HepG2 (cell line): ENCODE data around the gene SPTBN4. TPM values are rescaled to one million over a fixed set of nuclear protein-coding genes. Genes with fewer than 3 reads are reported as not detected.

Experiments used
- ATAC-seq: fragments of 200-7000 bp; cut with Tn5 transposase; 3 replicates; pipeline ENCODE4 v1.9.1; 2020; ENCODE audit warnings: mild to moderate bottlenecking, moderate library complexity
- BruUV-seq: library from RNA; stranded (reverse); fragments of 400-500 nt; replicated peaks from 2 replicates; lab custom pipeline; 2021; lab: Mats Ljungman, UMichigan
- CTCF ChIA-PET: fragments of 300-600 bp; formaldehyde crosslinking; extraction: SDS; loops from one replicate; lab custom pipeline; 2021; ENCODE audit warnings: low total read pairs, inconsistent platforms, low intra/inter-chr PET ratio; lab: Yijun Ruan, JAX
- POLR2A ChIA-PET: fragments of 350-600 bp; sonication (Branson Sonifier 250); formaldehyde crosslinking; loops from one replicate; lab custom pipeline; 2020; ENCODE audit warnings: antibody characterized with exemption, inconsistent platforms; lab: Yijun Ruan, JAX
- DNase-seq: peaks from one replicate; pipeline ENCODE4 v3.0.0-alpha.2; 2015; ENCODE audit warnings: low spot score
- FAIRE-seq: peaks from 3 replicates; lab custom pipeline; 2011; peaks lifted over from hg19 to GRCh38; lab: Jason Lieb, UNC
- H2AFZ ChIP-seq: one replicate; pipeline ENCODE4 v1.6.1; 2011; ENCODE audit warnings: low read length, inconsistent platforms
- H3K27ac ChIP-seq: fragments of 300-600 bp; 3 replicates; pipeline ENCODE4 v1.8.0; 2011; ENCODE audit warnings: mixed run types, mild to moderate bottlenecking, mixed read lengths, low read length, inconsistent platforms; ENCODE audit not compliant: insufficient read depth; ENCODE audit errors: extremely low read length
- H3K27me3 ChIP-seq, 2 experiments: fragments of 200-600 bp in 1 of 2; 2 replicates in 1 of 2; 3 replicates in 1 of 2; pipeline versions ENCODE4 v1.6.0 to v1.8.0; 2011; ENCODE audit warnings: low read length in 2 of 2, mild to moderate bottlenecking in 2 of 2, moderate library complexity in 2 of 2, inconsistent platforms in 1 of 2; ENCODE audit not compliant: insufficient read depth in 2 of 2, control insufficient read depth in 1 of 2
- H3K36me3 ChIP-seq, 2 experiments: fragments of 200-600 bp in 1 of 2; replicated peaks in 1 of 2; 2 replicates in 1 of 2; 3 replicates in 1 of 2; pipeline versions ENCODE4 v1.5.1 to v1.8.0; 2011; ENCODE audit warnings: low read length in 2 of 2, inconsistent platforms in 1 of 2; ENCODE audit not compliant: insufficient read depth in 2 of 2, control insufficient read depth in 1 of 2
- H3K4me1 ChIP-seq: 2 replicates; pipeline ENCODE4 v1.5.1; 2012; ENCODE audit warnings: low read length, inconsistent platforms; ENCODE audit not compliant: insufficient read depth
- H3K4me2 ChIP-seq: 2 replicates; pipeline ENCODE4 v1.6.0; 2011; ENCODE audit warnings: low read depth, low read length, inconsistent platforms
- H3K4me3 ChIP-seq, 3 experiments: fragments of 200-600 bp in 1 of 3; sonication (generic), shearing (Covaris generic) in 1 of 3; replicated peaks in 1 of 3; 2 replicates each; pipeline ENCODE4 v1.5.1; 2011 to 2016; ENCODE audit warnings: low read length in 3 of 3, inconsistent platforms in 2 of 3, low read depth in 2 of 3, mild to moderate bottlenecking in 2 of 3, control low read depth in 1 of 3, mixed read lengths in 1 of 3; ENCODE audit not compliant: insufficient read depth in 1 of 3
- H3K79me2 ChIP-seq: one replicate; pipeline ENCODE4 v1.6.1; 2011; ENCODE audit warnings: low read length, inconsistent platforms; ENCODE audit not compliant: insufficient read depth
- H3K9ac ChIP-seq: 2 replicates; pipeline ENCODE4 v1.6.0; 2011; ENCODE audit warnings: mild to moderate bottlenecking, low read depth, low read length, inconsistent platforms; ENCODE audit not compliant: insufficient read depth
- H3K9me3 ChIP-seq: 2 replicates; pipeline ENCODE4 v1.5.1; 2012; ENCODE audit warnings: mild to moderate bottlenecking, low read length
- H4K20me1 ChIP-seq: 2 replicates; pipeline ENCODE4 v1.6.0; 2011; ENCODE audit warnings: inconsistent platforms, mild to moderate bottlenecking, low read length, moderate library complexity; ENCODE audit not compliant: insufficient read depth
- DRAP1 ChIP-seq: IDR thresholded peaks from 2 replicates; pipeline ENCODE4 v1.6.1; 2016; ENCODE audit warnings: missing genetic modification reagents, missing compliant biosample characterization
- IKZF4 ChIP-seq: sonication (generic); formaldehyde crosslinking; IDR thresholded peaks from 2 replicates; pipeline ENCODE4 v1.5.1; 2020; ENCODE audit warnings: borderline replicate concordance, mild to moderate bottlenecking, low read depth, missing genetic modification reagents; ENCODE audit errors: not compliant biosample characterization
- NCOR1 ChIP-seq: fragments of 200-600 bp; sonication (generic); IDR thresholded peaks from 2 replicates; pipeline ENCODE4 v1.7.0; 2017; ENCODE audit warnings: antibody characterized with exemption, low read length, borderline replicate concordance
- PBX2 ChIP-seq: IDR thresholded peaks from 2 replicates; pipeline ENCODE4 v1.6.1; 2016; ENCODE audit warnings: control low read depth
- RFX3 ChIP-seq: IDR thresholded peaks from 2 replicates; pipeline ENCODE4 v1.6.1; 2016; ENCODE audit warnings: missing biosample characterization, missing genetic modification reagents
- SIN3B ChIP-seq: fragments of 150-350 bp; IDR thresholded peaks from 2 replicates; pipeline ENCODE4 v1.6.1; 2014; ENCODE audit warnings: low read length
- THAP11 ChIP-seq: IDR thresholded peaks from 2 replicates; pipeline ENCODE4 v1.6.1; 2016; ENCODE audit warnings: missing biosample characterization, missing genetic modification reagents
- THAP8 ChIP-seq: sonication (generic); formaldehyde crosslinking; IDR thresholded peaks from 2 replicates; pipeline ENCODE4 v1.5.1; 2020; ENCODE audit warnings: missing genetic modification reagents, mild to moderate bottlenecking, borderline replicate concordance
- ZEB1 ChIP-seq: IDR thresholded peaks from 2 replicates; pipeline ENCODE4 v1.6.1; 2012; ENCODE audit warnings: mild to moderate bottlenecking, low read depth, inconsistent platforms; ENCODE audit not compliant: insufficient replicate concordance
- ZNF260 ChIP-seq: sonication (generic); formaldehyde crosslinking; IDR thresholded peaks from 2 replicates; pipeline ENCODE4 v1.4.0; 2020; ENCODE audit warnings: missing genetic modification reagents, low read depth, mild to moderate bottlenecking, borderline replicate concordance
- ZNF331 ChIP-seq: sonication (generic); formaldehyde crosslinking; IDR thresholded peaks from 2 replicates; pipeline ENCODE4 v1.4.0; 2020; ENCODE audit warnings: missing genetic modification reagents
- ZNF44 ChIP-seq: sonication (generic); formaldehyde crosslinking; IDR thresholded peaks from 2 replicates; pipeline ENCODE4 v1.5.1; 2020; ENCODE audit warnings: mild to moderate bottlenecking, missing genetic modification reagents
- ZNF543 ChIP-seq: sonication (generic); formaldehyde crosslinking; IDR thresholded peaks from 2 replicates; pipeline ENCODE4 v1.4.0; 2020; ENCODE audit warnings: mild to moderate bottlenecking, missing genetic modification reagents
- ZNF639 ChIP-seq: conservative IDR thresholded peaks from 2 replicates; pipeline ENCODE4 v1.6.1; 2018; ENCODE audit warnings: missing genetic modification reagents
- ZNF747 ChIP-seq: sonication (generic); formaldehyde crosslinking; IDR thresholded peaks from 2 replicates; pipeline ENCODE4 v1.8.1; 2023; ENCODE audit warnings: missing genetic modification reagents, mild to moderate bottlenecking, borderline replicate concordance
- WGBS: methylation state at CpG from one replicate; pipeline ENCODE4 v1.1.6; 2017; ENCODE audit warnings: low lambda C conversion rate; 5-methylcytosine and 5-hydroxymethylcytosine counted together
- in situ Hi-C: cut with HindIII; loops from 2 replicates; pipeline ENCODE4 v1.10.0; 2017; ENCODE audit warnings: low pct_unique_long_range_greater_than_20kb; ENCODE audit not compliant: extremely low pct_ligation_motif_present
- intact Hi-C: fragments of 100-400 bp; cut with micrococcal nuclease; formaldehyde crosslinking; loops from one replicate; pipeline ENCODE4 v1.10.0; 2022; ENCODE audit not compliant: unreplicated experiment
- polyA plus RNA-seq, 8 experiments: library from polyadenylated mRNA; depleted of rRNA in 3 of 8; stranded (reverse) in 7 of 8; unstranded in 1 of 8; fragments of >200 nt; fragmentation: Illumina TruSeq in 4 of 8; extraction: Trizol in 4 of 8; gene quantifications; 2 replicates each; pipeline versions ENCODE4 v1.2.1 to v1.2.3, GENCODE V29; 2011 to 2016; ENCODE audit warnings: low read depth in 4 of 8, missing spikeins in 1 of 8, mixed read lengths in 1 of 8; ENCODE audit not compliant: insufficient read depth in 1 of 8
- total RNA-seq, 5 experiments: library from RNA; depleted of rRNA; stranded (reverse); fragments of >200 nt; fragmentation: Illumina TruSeq; extraction: Trizol; gene quantifications; 2 replicates each; pipeline ENCODE4 v1.2.3, GENCODE V29; 2016; ENCODE audit warnings: low read depth in 1 of 5
- TF ChIP-seq, protein P1 (sequence below): sonication (generic); formaldehyde crosslinking; IDR thresholded peaks from 2 replicates; pipeline ENCODE4 v1.4.0; 2020; ENCODE audit warnings: mild to moderate bottlenecking, missing genetic modification reagents

SPTBN4 gene
- total and polyA plus RNA-seq, 2 of the 13 experiments (the other 11 are each of a cell fraction or from before 2014, with no cell fraction given): 0.11 TPM

- no peak for TF ChIP-seq RFX3 (CRISPR knock-in tag)
- TF ChIP-seq DRAP1 (CRISPR knock-in tag): no peak
- no peak for TF ChIP-seq IKZF4 (CRISPR knock-in tag)
- no peak for TF ChIP-seq ZNF543 (CRISPR knock-in tag)
- TF ChIP-seq ZEB1: no peak
Observed at GRCh38 chr19:40608240-40608621, 141.4 kb downstream of the SPTBN4 start (continued).

GRCh38 chr19:40608957-40609356, 142.2 kb downstream of the SPTBN4 start:
- intact Hi-C loops: no loop called here
- Histone ChIP-seq H3K79me2 (no peaks in the 10 kb centered on the region), H4K20me1 (no peaks in the 10 kb centered on the region), H3K4me2 (peak overlapping the region; percentile 75), H3K4me1 (peaks cover 69% of the 10 kb centered on the region), H3K4me3 (peak overlapping the region in 2 of 3 experiments; percentile 50 to 73; a peak in 3 of 6 replicates), H3K9me3 (no peaks in the 10 kb centered on the region), H3K36me3 (no peaks in the 10 kb centered on the region), H3K27ac (no peak overlapping the region), H3K27me3 (peaks cover 2 to 82% of the 10 kb centered on the region in 2 experiments), H3K9ac (0 out of 2 replicates have a peak overlapping the region, but pooled peaks have one; percentile 40), H2AFZ (no peak overlapping the region)
- DNase-seq (no peak), ATAC-seq (no peak), FAIRE-seq (no peak)
- ChIA-PET POLR2A (interaction anchor here (1.0 kb wide), 1 partner anchor 176 kb away, joined by 3 read pairs; no protein-coding TSS in a partner anchor), CTCF (no interaction called here)
- TF ChIP-seq NCOR1: no peak
- TF ChIP-seq, protein P1, sequence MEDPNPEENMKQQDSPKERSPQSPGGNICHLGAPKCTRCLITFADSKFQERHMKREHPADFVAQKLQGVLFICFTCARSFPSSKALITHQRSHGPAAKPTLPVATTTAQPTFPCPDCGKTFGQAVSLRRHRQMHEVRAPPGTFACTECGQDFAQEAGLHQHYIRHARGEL (CRISPR knock-in tag): no peak
- TF ChIP-seq THAP11: no peak
- TF ChIP-seq THAP8: no peak
- no peak for TF ChIP-seq SIN3B
- no peak for TF ChIP-seq ZNF331 (CRISPR knock-in tag)
- no peak for TF ChIP-seq PBX2
- TF ChIP-seq ZNF44 (CRISPR knock-in tag): no peak
- TF ChIP-seq ZNF639 (CRISPR knock-in tag): no peak
- TF ChIP-seq ZNF260 (CRISPR knock-in tag): no peak
- no peak for TF ChIP-seq ZNF747 (CRISPR knock-in tag)
- in situ Hi-C loops: no loop called here
- WGBS: 45% methylated on average over 4 of the region's 4 CpGs
- BruUV-seq: no TSS peak
